Gastrocnemius medialis (tissue), 4 donors: ENCODE measurements around the gene B3GALT4.

Source experiments
- POLR2A ChIP-seq, 2 donors: fragments of 450-650 bp; IDR thresholded peaks; one replicate each; pipeline ENCODE4 v1.6.1; 2017; ENCODE audit warnings: antibody characterized with exemption in 2 of 2, mild to moderate bottlenecking in 2 of 2, moderate library complexity in 2 of 2
- TF ChIP-seq, protein P1 (sequence below), 5 experiments: fragments of 450-650 bp in 3 of 5; fragments of 200-600 bp in 2 of 5; sonication (generic) in 2 of 5; IDR thresholded peaks in 4 of 5; conservative IDR thresholded peaks in 1 of 5; 1 replicate in 4 of 5; 2 replicates in 1 of 5; pipeline ENCODE4 v1.5.1; 2016 to 2019; ENCODE audit warnings: antibody characterized with exemption in 5 of 5, mild to moderate bottlenecking in 3 of 5, moderate library complexity in 3 of 5

DNA sequence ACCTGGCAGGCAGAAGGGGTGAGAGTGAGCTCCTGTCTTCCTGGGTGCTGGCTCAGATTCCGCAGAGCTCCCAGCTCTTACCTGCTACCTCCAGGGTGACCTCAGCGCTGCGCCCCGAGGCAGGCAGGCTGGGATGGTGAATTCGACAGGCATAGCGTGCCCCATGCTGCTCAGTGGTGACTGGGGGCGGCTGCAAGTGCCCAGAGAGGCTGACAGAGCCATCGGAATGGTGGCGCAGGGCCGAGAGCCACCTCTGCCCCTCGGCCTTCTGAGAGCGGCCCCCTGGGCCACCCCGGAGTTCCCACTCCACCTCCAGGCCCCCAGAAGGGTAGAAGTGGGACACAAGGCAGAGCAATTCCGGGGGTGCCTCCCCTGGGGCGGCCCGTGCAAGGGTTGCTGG is 27.3 kb downstream of the B3GALT4 start:
- TF ChIP-seq, protein P1, sequence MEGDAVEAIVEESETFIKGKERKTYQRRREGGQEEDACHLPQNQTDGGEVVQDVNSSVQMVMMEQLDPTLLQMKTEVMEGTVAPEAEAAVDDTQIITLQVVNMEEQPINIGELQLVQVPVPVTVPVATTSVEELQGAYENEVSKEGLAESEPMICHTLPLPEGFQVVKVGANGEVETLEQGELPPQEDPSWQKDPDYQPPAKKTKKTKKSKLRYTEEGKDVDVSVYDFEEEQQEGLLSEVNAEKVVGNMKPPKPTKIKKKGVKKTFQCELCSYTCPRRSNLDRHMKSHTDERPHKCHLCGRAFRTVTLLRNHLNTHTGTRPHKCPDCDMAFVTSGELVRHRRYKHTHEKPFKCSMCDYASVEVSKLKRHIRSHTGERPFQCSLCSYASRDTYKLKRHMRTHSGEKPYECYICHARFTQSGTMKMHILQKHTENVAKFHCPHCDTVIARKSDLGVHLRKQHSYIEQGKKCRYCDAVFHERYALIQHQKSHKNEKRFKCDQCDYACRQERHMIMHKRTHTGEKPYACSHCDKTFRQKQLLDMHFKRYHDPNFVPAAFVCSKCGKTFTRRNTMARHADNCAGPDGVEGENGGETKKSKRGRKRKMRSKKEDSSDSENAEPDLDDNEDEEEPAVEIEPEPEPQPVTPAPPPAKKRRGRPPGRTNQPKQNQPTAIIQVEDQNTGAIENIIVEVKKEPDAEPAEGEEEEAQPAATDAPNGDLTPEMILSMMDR (IDR thresholded peaks at IDR 0.05 in 4 of 5, conservative IDR thresholded peaks at IDR 0.05 in 1 of 5): no peak
- TF ChIP-seq POLR2A (IDR thresholded peaks at IDR 0.05): no peak
